Stimulated activated memory B cell treated with anti-CD40 and anti-IgM and Interleukin-4, amounts not matched to agents 10 μg/mL and 1 μg/mL and 100 μg/mL, for 72 hours (primary cell): ENCODE results near the gene TCTN1.
"Not testable (repeated sequence)": the region's sequence is repeated elsewhere in the genome, so short reads cannot be mapped to it uniquely, and the experiment has no call there.

ENCODE experiments used
- ATAC-seq: fragments of 150-1000 bp; cut with Tn5 transposase; 2 replicates; pipeline ENCODE4 v1.10.0; 2021
- H3K27ac Mint-ChIP-seq: one replicate; pipeline ENCODE4 v1.8.0; 2022; ENCODE audit warnings: mild to moderate bottlenecking, mixed read lengths
- H3K27me3 Mint-ChIP-seq: one replicate; pipeline ENCODE4 v1.8.0; 2022; ENCODE audit warnings: mixed read lengths
- H3K36me3 Mint-ChIP-seq: one replicate; pipeline ENCODE4 v1.8.0; 2022; ENCODE audit warnings: mixed read lengths
- H3K4me1 Mint-ChIP-seq: one replicate; pipeline ENCODE4 v1.8.0; 2022; ENCODE audit warnings: mixed read lengths
- H3K4me3 Mint-ChIP-seq: one replicate; pipeline ENCODE4 v1.8.0; 2022; ENCODE audit warnings: mild to moderate bottlenecking, moderate library complexity, mixed read lengths
- H3K9me3 Mint-ChIP-seq: one replicate; pipeline ENCODE4 v1.8.0; 2022; ENCODE audit warnings: mixed read lengths

The TCTN1 gene

GRCh38 chr12:110579535-110580253 lies 34.2 kb upstream of the TCTN1 start:
- Mint-ChIP-seq H3K9me3 (no peaks in the 10 kb centered on the region), H3K4me3 (peak overlapping the region; percentile 91), H3K4me1 (peaks cover 79% of the 10 kb centered on the region), H3K27me3 (no peaks in the 10 kb centered on the region), H3K36me3 (peaks cover 5% of the 10 kb centered on the region), H3K27ac (peak overlapping the region; percentile 95)
- ATAC-seq = no peak

- Mint-ChIP-seq H3K27me3 (no peaks in the 10 kb centered on the region), H3K4me1 (peaks cover 67% of the 10 kb centered on the region), H3K9me3 (no peaks in the 10 kb centered on the region)
Observed at GRCh38 chr12:110581931-110582275, 32.0 kb upstream of the TCTN1 start.

GRCh38 chr12:110582276-110583136 lies 31.4 kb upstream of the TCTN1 start:
- Mint-ChIP-seq H3K4me1 (peaks cover 64% of the 10 kb centered on the region), H3K27me3 (no peaks in the 10 kb centered on the region), H3K27ac (peak overlapping the region; percentile 95), H3K36me3 (peaks cover 5% of the 10 kb centered on the region), H3K9me3 (no peaks in the 10 kb centered on the region), H3K4me3 (peak overlapping the region; percentile 91)
- peak; percentile 73 for ATAC-seq

More at GRCh38 chr12:110581931-110582275, 32.0 kb upstream of the TCTN1 start:
- Mint-ChIP-seq H3K4me3 (peak overlapping the region; percentile 91), H3K36me3 (peaks cover 5% of the 10 kb centered on the region), H3K27ac (peak overlapping the region; percentile 95)
- no peak for ATAC-seq

DNA sequence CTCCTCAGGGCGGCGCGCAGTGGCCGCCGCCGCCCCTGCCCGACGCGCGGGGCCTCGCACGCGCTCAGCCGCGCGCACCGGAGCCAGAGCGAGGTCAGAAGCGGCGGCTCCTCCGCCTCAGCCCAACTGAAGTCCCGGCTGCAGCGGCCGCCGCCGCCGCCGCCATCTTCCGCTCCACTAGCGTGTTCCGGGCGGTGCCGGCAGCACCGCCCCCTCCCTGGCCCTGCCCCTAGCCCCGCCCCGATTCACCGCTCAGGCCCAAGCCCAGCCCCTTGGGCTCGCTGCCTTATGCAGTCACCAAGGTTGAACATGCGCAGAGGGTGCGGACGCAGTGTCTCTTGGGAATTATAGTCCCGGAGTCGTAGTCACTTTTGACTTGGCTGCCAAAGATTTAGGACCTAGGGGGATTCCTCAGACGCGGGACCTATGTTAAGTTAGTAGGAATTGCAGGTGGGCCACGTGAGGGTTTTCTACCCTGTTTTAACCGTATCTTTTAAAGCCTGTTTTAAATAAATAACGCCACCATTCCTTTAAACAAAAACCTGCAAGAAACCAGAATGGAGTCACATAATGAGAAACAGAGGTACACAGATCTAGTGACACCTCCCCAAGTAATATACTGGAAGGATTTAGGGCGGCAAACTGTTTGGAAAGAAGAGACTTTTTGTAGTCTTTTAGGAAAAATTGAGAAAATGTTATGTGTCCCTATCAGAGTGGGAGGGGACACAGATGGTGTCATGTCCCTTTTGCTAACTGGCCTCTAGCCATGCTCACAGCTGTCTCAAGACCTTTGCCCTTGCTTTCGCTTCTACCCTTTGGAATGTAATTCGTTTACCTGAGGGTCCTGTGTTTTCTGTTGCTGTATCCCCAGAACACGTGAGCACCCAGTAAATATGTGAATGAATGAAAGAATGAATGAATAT lies 30.5 kb upstream of the TCTN1 start, which contains the start of gene PPTC7:
TSS of gene PPTC7 (minus strand) at position 182 of the 923 bp plus-strand sequence. CDS start 287 bp downstream, outside the sequence.
- Mint-ChIP-seq H3K27ac (peak within 1 kb of the TSS; percentile 95), H3K27me3 (no peaks in the 10 kb centered on the region), H3K4me1 (peaks cover 55% of the 10 kb centered on the region), H3K4me3 (peak within 1 kb of the TSS; percentile 91), H3K36me3 (peaks cover 5% of the 10 kb centered on the region), H3K9me3 (no peaks in the 10 kb centered on the region)
- peak; percentile 98 for ATAC-seq

- Mint-ChIP-seq H3K4me1 (peaks cover 43% of the 10 kb centered on the region), H3K36me3 (no peaks in the 10 kb centered on the region), H3K9me3 (no peaks in the 10 kb centered on the region), H3K27ac (no peak overlapping the region), H3K27me3 (no peaks in the 10 kb centered on the region), H3K4me3 (no peak overlapping the region)
- ATAC-seq = no peak
Observed at GRCh38 chr12:110585231-110585799, 28.6 kb upstream of the TCTN1 start.

GRCh38 chr12:110587102-110587501 lies 26.8 kb upstream of the TCTN1 start:
- H3K27me3 Mint-ChIP-seq, H3K4me3 Mint-ChIP-seq, H3K9me3 Mint-ChIP-seq, H3K36me3 Mint-ChIP-seq, ATAC-seq: not testable (repeated sequence)
- Mint-ChIP-seq H3K4me1 (peaks cover 44% of the 10 kb centered on the region), H3K27ac (peak overlapping the region; percentile 14)

GRCh38 chr12:110590059-110590458 lies 23.9 kb upstream of the TCTN1 start:
- Mint-ChIP-seq H3K4me1 (peaks cover 31% of the 10 kb centered on the region), H3K9me3 (no peaks in the 10 kb centered on the region), H3K36me3 (no peaks in the 10 kb centered on the region), H3K27ac (peak overlapping the region; percentile 84), H3K4me3 (no peak overlapping the region), H3K27me3 (no peaks in the 10 kb centered on the region)
- no peak for ATAC-seq

GRCh38 chr12:110590806-110591326 lies 23.1 kb upstream of the TCTN1 start:
- peak; percentile 93 for ATAC-seq
- Mint-ChIP-seq H3K36me3 (no peaks in the 10 kb centered on the region), H3K27me3 (no peaks in the 10 kb centered on the region), H3K4me3 (no peak overlapping the region), H3K9me3 (no peaks in the 10 kb centered on the region), H3K4me1 (peaks cover 25% of the 10 kb centered on the region), H3K27ac (peak overlapping the region; percentile 84)

DNA sequence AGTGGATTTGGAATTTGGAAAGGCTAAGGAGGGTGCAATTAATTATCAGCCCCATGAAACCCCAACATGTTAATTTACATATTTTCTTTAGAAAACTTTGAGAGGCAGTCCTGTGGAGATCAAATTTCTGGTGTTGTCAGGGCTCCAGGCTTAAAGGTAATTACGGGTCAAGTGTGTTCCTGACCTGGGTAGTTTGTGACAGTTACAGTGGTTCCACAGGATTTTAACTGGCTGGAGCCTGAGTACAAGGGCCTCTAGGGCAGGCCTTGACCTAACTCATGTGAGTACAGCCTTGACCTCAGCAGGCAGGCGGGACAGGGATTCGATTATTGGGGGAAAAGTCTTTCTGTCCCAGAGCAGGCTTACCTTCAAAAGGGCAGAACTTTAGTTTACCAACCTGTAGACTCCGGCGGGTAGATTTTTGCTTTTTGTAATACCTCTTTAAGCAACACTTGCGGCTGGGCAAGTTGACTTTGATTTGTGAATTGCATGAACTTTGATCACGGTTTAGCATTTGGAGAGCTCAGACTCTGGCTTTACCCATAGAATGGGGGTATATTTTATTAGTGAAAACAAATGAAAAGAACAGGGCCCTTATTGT lies 22.4 kb upstream of the TCTN1 start:
- H3K4me1 Mint-ChIP-seq = peaks cover 23% of the 10 kb centered on the region
- H3K27ac Mint-ChIP-seq = peak overlapping the region; percentile 84
- H3K36me3 Mint-ChIP-seq = no peaks in the 10 kb centered on the region
- ATAC-seq = no peak
- no peak overlapping the region for H3K4me3 Mint-ChIP-seq
- H3K9me3 Mint-ChIP-seq = no peaks in the 10 kb centered on the region
- no peaks in the 10 kb centered on the region for H3K27me3 Mint-ChIP-seq

- Mint-ChIP-seq H3K4me1 (peaks cover 23% of the 10 kb centered on the region), H3K9me3 (no peaks in the 10 kb centered on the region), H3K36me3 (no peaks in the 10 kb centered on the region), H3K27me3 (no peaks in the 10 kb centered on the region), H3K4me3 (no peak overlapping the region), H3K27ac (peak overlapping the region; percentile 84)
- no peak for ATAC-seq
Observed at GRCh38 chr12:110592078-110592477, 21.9 kb upstream of the TCTN1 start.

DNA sequence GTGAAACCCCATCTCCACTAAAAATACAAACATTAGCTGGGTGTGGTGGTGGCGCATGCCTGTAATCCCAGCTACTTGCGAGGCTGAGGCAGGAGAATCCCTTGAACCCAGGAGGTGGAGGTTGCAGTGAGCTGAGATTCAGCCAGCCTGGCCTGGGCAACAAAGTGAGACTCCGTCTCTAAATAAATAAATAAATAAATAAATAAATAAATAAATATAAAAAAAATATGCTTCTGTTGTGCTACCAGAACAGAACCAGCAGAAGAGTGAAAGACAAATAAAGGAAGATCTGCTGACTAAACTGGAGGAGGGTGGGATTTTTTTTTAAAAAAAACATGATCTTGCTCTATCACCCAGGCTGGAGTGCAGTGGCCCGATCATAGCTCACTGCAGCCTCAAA lies 21.0 kb upstream of the TCTN1 start:
- H3K4me3 Mint-ChIP-seq, H3K27me3 Mint-ChIP-seq, H3K9me3 Mint-ChIP-seq, ATAC-seq, H3K27ac Mint-ChIP-seq, H3K36me3 Mint-ChIP-seq: not testable (repeated sequence)
- H3K4me1 Mint-ChIP-seq = peaks cover 23% of the 10 kb centered on the region

- ATAC-seq = no peak
- Mint-ChIP-seq H3K27ac (no peak overlapping the region), H3K27me3 (no peaks in the 10 kb centered on the region), H3K4me3 (no peak overlapping the region), H3K4me1 (peaks cover 19% of the 10 kb centered on the region), H3K36me3 (no peaks in the 10 kb centered on the region), H3K9me3 (no peaks in the 10 kb centered on the region)
Observed at GRCh38 chr12:110597885-110598284, 16.0 kb upstream of the TCTN1 start.

DNA sequence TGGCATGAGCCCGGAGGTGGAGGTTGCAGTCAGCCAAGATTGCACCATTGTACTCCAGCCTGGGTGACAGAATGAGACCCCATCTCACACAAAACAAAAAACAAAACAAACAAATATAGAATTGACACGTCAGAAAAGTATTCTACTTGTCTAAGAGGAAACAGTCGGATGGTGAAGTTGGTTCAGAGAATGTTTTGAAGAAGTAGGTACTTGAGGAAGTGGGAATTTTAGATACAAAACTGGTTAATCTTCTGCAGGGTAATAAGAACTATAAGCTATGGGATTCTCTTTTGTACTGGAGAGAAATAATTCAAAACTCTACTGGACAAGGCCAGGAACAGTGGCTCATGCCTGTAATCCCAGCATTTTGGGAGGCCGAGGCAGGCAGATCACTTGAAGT lies 14.6 kb upstream of the TCTN1 start:
- Mint-ChIP-seq H3K36me3 (no peaks in the 10 kb centered on the region), H3K9me3 (no peaks in the 10 kb centered on the region), H3K4me1 (peaks cover 29% of the 10 kb centered on the region), H3K4me3 (no peak overlapping the region), H3K27me3 (no peaks in the 10 kb centered on the region), H3K27ac (peak overlapping the region; percentile 79)
- ATAC-seq = no peak

- Mint-ChIP-seq H3K27ac (peak overlapping the region; percentile 46), H3K27me3 (no peaks in the 10 kb centered on the region), H3K36me3 (no peaks in the 10 kb centered on the region), H3K4me1 (peaks cover 39% of the 10 kb centered on the region), H3K9me3 (no peaks in the 10 kb centered on the region), H3K4me3 (no peak overlapping the region)
- ATAC-seq = no peak
Observed at GRCh38 chr12:110600254-110600653, 13.7 kb upstream of the TCTN1 start.
